Measurements from ENCODE around the gene DUSP2.

Gene DUSP2

DNA sequence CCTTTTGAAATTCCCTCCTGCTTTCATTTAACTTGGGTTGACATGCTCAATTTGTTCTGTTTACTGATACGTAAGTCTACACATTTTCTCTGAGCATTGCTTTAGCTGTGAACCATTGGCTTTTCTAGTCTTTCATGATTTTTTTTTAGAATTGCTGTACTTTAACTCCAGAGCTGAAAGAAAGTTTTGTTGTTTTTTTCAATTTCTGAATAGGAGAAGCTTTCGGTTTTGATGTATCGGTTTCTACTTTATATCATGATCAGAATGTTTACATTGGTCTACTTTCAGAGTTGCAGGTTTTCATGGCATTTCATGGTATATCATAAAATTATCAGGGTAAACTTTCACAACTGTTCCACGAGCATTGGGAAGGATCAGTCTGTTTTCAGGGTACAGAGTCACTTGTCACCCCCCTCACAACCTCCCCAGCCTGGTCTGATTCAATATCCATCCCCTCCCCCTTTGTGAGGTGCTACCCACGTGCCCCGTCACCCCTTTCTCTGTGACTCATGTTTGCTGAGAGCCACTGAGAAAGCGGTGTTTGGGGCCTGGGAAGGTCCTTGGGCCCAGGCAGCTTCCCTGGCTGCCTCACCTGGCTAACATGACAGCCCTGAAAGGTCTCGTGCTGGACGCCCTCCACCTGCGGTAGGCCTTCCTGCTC lies 14.0 kb downstream of the DUSP2 start:
- no peak overlapping the region for H2AFZ ChIP-seq (ENCODE audit: low read length)
- H3K4me2 ChIP-seq (ENCODE audit: low read length) = no peak overlapping the region

DNA sequence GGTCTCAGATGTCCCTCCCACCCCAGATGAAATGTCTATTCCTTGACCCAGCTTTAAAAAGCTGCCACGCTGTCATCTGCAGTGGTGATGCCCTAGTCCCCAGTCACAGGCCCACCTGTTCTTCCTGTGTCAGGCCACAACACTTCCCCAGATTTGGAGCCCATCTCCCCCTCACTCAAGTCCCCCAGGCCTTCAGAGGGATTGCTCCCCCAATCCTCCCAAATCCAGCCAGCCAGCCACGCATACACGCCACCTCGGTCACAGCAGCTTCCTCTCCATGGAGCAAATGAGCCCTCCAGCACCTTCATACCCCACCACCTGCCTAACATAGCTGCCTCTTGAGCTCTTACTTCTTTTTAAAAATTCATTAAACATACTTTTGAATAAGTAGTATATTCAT lies 14.8 kb downstream of the DUSP2 start:
- H3F3A ChIP-seq (ENCODE audit: insufficient read depth, low read length) = no peaks in the 10 kb centered on the region
- H2AFZ ChIP-seq (ENCODE audit: low read length) = no peak overlapping the region
- no peak overlapping the region for H3K9ac ChIP-seq (ENCODE audit: low read length)
- H3K9me2 ChIP-seq (ENCODE audit: low read depth, low read length) = no peaks in the 10 kb centered on the region
- H3K79me2 ChIP-seq (ENCODE audit: insufficient read depth, low read length) = no peaks in the 10 kb centered on the region
- peaks cover under 1% of the 10 kb centered on the region; the same call in 1 of the 2 replicates for H3K27me3 ChIP-seq (ENCODE audit: insufficient read depth, low read length)
- no peaks in the 10 kb centered on the region for H3K4me1 ChIP-seq (ENCODE audit: insufficient read depth, low read length, severe bottlenecking)
- no peak overlapping the region for H3K4me2 ChIP-seq (ENCODE audit: low read length)
- no peaks in the 10 kb centered on the region for H3K36me3 ChIP-seq (ENCODE audit: insufficient read depth, low read length)
- H3K9me3 ChIP-seq (ENCODE audit: low read length) = no peaks in the 10 kb centered on the region
- no peak overlapping the region for H3K4me3 ChIP-seq (ENCODE audit: low read depth, low read length, poor library complexity, severe bottlenecking)
- H3K27ac ChIP-seq (ENCODE audit: low read depth, low read length, poor library complexity, severe bottlenecking) = no peak overlapping the region
- TF ChIP-seq EZH2 (IDR thresholded peaks at IDR 0.05; ENCODE audit: borderline replicate concordance, low read length) = no peak
- TF ChIP-seq, protein P1, sequence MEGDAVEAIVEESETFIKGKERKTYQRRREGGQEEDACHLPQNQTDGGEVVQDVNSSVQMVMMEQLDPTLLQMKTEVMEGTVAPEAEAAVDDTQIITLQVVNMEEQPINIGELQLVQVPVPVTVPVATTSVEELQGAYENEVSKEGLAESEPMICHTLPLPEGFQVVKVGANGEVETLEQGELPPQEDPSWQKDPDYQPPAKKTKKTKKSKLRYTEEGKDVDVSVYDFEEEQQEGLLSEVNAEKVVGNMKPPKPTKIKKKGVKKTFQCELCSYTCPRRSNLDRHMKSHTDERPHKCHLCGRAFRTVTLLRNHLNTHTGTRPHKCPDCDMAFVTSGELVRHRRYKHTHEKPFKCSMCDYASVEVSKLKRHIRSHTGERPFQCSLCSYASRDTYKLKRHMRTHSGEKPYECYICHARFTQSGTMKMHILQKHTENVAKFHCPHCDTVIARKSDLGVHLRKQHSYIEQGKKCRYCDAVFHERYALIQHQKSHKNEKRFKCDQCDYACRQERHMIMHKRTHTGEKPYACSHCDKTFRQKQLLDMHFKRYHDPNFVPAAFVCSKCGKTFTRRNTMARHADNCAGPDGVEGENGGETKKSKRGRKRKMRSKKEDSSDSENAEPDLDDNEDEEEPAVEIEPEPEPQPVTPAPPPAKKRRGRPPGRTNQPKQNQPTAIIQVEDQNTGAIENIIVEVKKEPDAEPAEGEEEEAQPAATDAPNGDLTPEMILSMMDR (IDR thresholded peaks at IDR 0.05; ENCODE audit: low read length) = no peak
- H4K20me1 ChIP-seq (ENCODE audit: insufficient read depth, low read length) = no peaks in the 10 kb centered on the region

More for the DNA sequence above, 14.0 kb downstream of the DUSP2 start:
- Histone ChIP-seq H3K79me2 (ENCODE audit: insufficient read depth, low read length) (no peaks in the 10 kb centered on the region), H3K4me1 (ENCODE audit: insufficient read depth, low read length, severe bottlenecking) (no peaks in the 10 kb centered on the region), H3K27ac (ENCODE audit: low read depth, low read length, poor library complexity, severe bottlenecking) (no peak overlapping the region), H3K36me3 (ENCODE audit: insufficient read depth, low read length) (no peaks in the 10 kb centered on the region), H3K9ac (ENCODE audit: low read length) (no peak overlapping the region), H3K4me3 (ENCODE audit: low read depth, low read length, poor library complexity, severe bottlenecking) (no peak overlapping the region), H3K9me2 (ENCODE audit: low read depth, low read length) (no peaks in the 10 kb centered on the region), H3K9me3 (ENCODE audit: low read length) (no peaks in the 10 kb centered on the region), H4K20me1 (ENCODE audit: insufficient read depth, low read length) (no peaks in the 10 kb centered on the region), H3F3A (ENCODE audit: insufficient read depth, low read length) (no peaks in the 10 kb centered on the region), H3K27me3 (ENCODE audit: insufficient read depth, low read length) (no peaks in the 10 kb centered on the region; the same call in 1 of the 2 replicates)
- no peak for TF ChIP-seq EZH2 (IDR thresholded peaks at IDR 0.05; ENCODE audit: borderline replicate concordance, low read length)
- TF ChIP-seq, protein P1 (IDR thresholded peaks at IDR 0.05; ENCODE audit: low read length) = no peak

DNA sequence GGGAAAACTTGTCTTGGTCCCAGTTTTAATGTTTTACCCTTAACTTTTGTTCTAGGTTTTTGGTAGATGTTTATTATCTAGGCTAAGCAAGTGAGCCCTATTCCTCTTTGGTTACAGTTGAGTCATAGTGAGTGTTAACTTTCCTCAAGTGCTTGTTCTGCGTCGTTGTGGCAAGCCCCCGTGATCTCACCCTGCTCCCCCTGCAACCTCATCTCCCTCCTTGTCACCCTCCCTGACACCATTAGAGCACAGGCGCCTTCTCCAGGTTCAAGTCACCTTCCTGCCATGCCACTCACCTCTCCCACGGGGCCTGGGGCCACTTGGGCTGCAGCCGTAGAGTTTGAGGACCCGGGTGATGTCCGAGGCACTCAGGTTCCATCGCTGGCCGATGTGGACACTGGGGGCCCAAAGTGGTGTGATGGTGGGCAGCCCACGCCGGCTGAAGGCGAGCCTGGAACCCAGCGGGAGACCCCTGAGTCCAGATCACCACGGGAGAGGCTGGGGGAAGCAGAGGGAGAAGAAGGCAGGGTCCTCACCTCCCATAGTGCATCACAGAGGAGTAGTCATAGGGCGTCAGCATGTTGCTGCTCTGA lies 15.6 kb downstream of the DUSP2 start:
- Histone ChIP-seq H2AFZ (ENCODE audit: low read length) (no peak overlapping the region), H3K4me1 (ENCODE audit: insufficient read depth, low read length, severe bottlenecking) (no peaks in the 10 kb centered on the region), H3K9ac (ENCODE audit: low read length) (no peak overlapping the region), H3K79me2 (ENCODE audit: insufficient read depth, low read length) (no peaks in the 10 kb centered on the region), H4K20me1 (ENCODE audit: insufficient read depth, low read length) (no peaks in the 10 kb centered on the region), H3K4me3 (ENCODE audit: low read depth, low read length, poor library complexity, severe bottlenecking) (no peak overlapping the region), H3K27me3 (ENCODE audit: insufficient read depth, low read length) (peaks cover 9% of the 10 kb centered on the region; the same call in 1 of the 2 replicates), H3K4me2 (ENCODE audit: low read length) (no peak overlapping the region), H3K36me3 (ENCODE audit: insufficient read depth, low read length) (no peaks in the 10 kb centered on the region), H3K9me2 (ENCODE audit: low read depth, low read length) (no peaks in the 10 kb centered on the region), H3F3A (ENCODE audit: insufficient read depth, low read length) (no peaks in the 10 kb centered on the region), H3K27ac (ENCODE audit: low read depth, low read length, poor library complexity, severe bottlenecking) (no peak overlapping the region), H3K9me3 (ENCODE audit: low read length) (no peaks in the 10 kb centered on the region)
- TF ChIP-seq EZH2 (IDR thresholded peaks at IDR 0.05; ENCODE audit: borderline replicate concordance, low read length) = no peak
- TF ChIP-seq, protein P1 (IDR thresholded peaks at IDR 0.05; ENCODE audit: low read length) = no peak

All from OCI-LY1 (cell line).